Esophagus muscularis mucosa (tissue), 4 donors: Measurements from ENCODE around the gene CCNB1IP1.

Source experiments
- CTCF ChIP-seq, 3 experiments: fragments of 200-600 bp in 2 of 3; fragments of 450-650 bp in 1 of 3; sonication (generic) in 2 of 3; IDR thresholded peaks; one replicate each; pipeline ENCODE4 v1.5.1; 2017 to 2019; ENCODE audit warnings: antibody characterized with exemption in 3 of 3, mild to moderate bottlenecking in 2 of 3, moderate library complexity in 1 of 3
- EP300 ChIP-seq: sonication (generic); formaldehyde crosslinking; IDR thresholded peaks from one replicate; pipeline ENCODE4 v1.6.1; 2017; ENCODE audit warnings: antibody characterized with exemption
- POLR2A ChIP-seq: fragments of 450-650 bp; IDR thresholded peaks from one replicate; pipeline ENCODE4 v1.6.1; 2017; ENCODE audit warnings: antibody characterized with exemption, moderate library complexity, mild to moderate bottlenecking, low read depth
- POLR2AphosphoS5 ChIP-seq, 2 donors: sonication (generic); formaldehyde crosslinking; IDR thresholded peaks; one replicate each; pipeline ENCODE4 v1.6.1; 2017; ENCODE audit warnings: antibody characterized with exemption in 2 of 2

GRCh38 chr14:20377171-20377570 lies 44.1 kb upstream of the CCNB1IP1 start:
- TF ChIP-seq CTCF (IDR thresholded peaks at IDR 0.05) (no peak), EP300 (no peak), POLR2AphosphoS5 (IDR thresholded peaks at IDR 0.05) (no peak), POLR2A (no peak)
